HEK293 (cell line): ENCODE data around the gene PLAGL1.

Experiments used
- CTCF ChIA-PET: fragments of 350-600 bp; formaldehyde crosslinking; extraction: SDS; loops from one replicate; lab custom pipeline; 2021; ENCODE audit warnings: antibody characterized with exemption; lab: Yijun Ruan, JAX
- POLR2A ChIA-PET: fragments of 300-600 bp; formaldehyde crosslinking; extraction: SDS; loops from one replicate; lab custom pipeline; 2020; ENCODE audit warnings: antibody characterized with exemption, inconsistent platforms; lab: Yijun Ruan, JAX
- H3K27ac ChIP-seq: fragments of 200-500 bp; sonication (Bioruptor generic); 2 replicates; pipeline ENCODE4 v1.5.1; 2014; ENCODE audit warnings: low read depth, low read length, control low read depth, inconsistent platforms; ENCODE audit errors: extremely low read depth
- H3K36me3 ChIP-seq, 2 experiments: fragments of 200-500 bp in 1 of 2; sonication (Bioruptor generic) in 1 of 2; 1 replicate in 1 of 2; 2 replicates in 1 of 2; pipeline ENCODE4 v1.5.1; 2014 to 2017; ENCODE audit warnings: inconsistent platforms in 2 of 2, low read length in 2 of 2; ENCODE audit not compliant: control insufficient read depth in 2 of 2, insufficient read depth in 1 of 2
- H3K4me1 ChIP-seq: fragments of 200-500 bp; sonication (Bioruptor generic); 2 replicates; pipeline ENCODE4 v1.5.1; 2014; ENCODE audit warnings: mild to moderate bottlenecking, low read length, inconsistent platforms; ENCODE audit not compliant: control insufficient read depth, insufficient read depth
- H3K4me3 ChIP-seq: 2 replicates; pipeline ENCODE4 v1.5.1; 2011; ENCODE audit warnings: low read depth, mild to moderate bottlenecking, control low read depth, low read length, moderate library complexity
- H3K9me3 ChIP-seq: fragments of 200-500 bp; sonication (Bioruptor generic); 2 replicates; pipeline ENCODE4 v1.5.1; 2014; ENCODE audit warnings: low read depth, low read length, inconsistent platforms; ENCODE audit not compliant: control insufficient read depth, insufficient read depth
- ATF2 ChIP-seq: fragments of 450-650 bp; formaldehyde crosslinking; IDR thresholded peaks from 2 replicates; pipeline ENCODE4 v1.5.1; 2016; ENCODE audit warnings: missing biosample characterization, missing genetic modification characterization, low read depth
- BCL6B ChIP-seq: fragments of 450-650 bp; formaldehyde crosslinking; IDR thresholded peaks from 2 replicates; pipeline ENCODE4 v1.5.1; 2017; ENCODE audit warnings: missing biosample characterization, missing genetic modification characterization
- EGR2 ChIP-seq: fragments of 450-650 bp; formaldehyde crosslinking; IDR thresholded peaks from 2 replicates; pipeline ENCODE4 v1.5.1; 2016; ENCODE audit warnings: low read depth, missing biosample characterization, missing genetic modification characterization
- GLIS2 ChIP-seq: fragments of 450-650 bp; formaldehyde crosslinking; IDR thresholded peaks from 2 replicates; pipeline ENCODE4 v1.5.1; 2016; ENCODE audit warnings: missing biosample characterization, missing genetic modification characterization
- KLF17 ChIP-seq: fragments of 450-650 bp; formaldehyde crosslinking; IDR thresholded peaks from 2 replicates; pipeline ENCODE4 v1.5.1; 2016; ENCODE audit warnings: missing biosample characterization, missing genetic modification characterization
- PRDM4 ChIP-seq: fragments of 450-650 bp; formaldehyde crosslinking; IDR thresholded peaks from 2 replicates; pipeline ENCODE4 v1.5.1; 2017; ENCODE audit warnings: missing biosample characterization, missing genetic modification characterization
- PRDM6 ChIP-seq: fragments of 450-650 bp; formaldehyde crosslinking; IDR thresholded peaks from 2 replicates; pipeline ENCODE4 v1.5.1; 2017; ENCODE audit warnings: missing biosample characterization, missing genetic modification characterization
- TCF7L2 ChIP-seq: IDR thresholded peaks from 2 replicates; pipeline ENCODE4 v1.6.1; 2011; ENCODE audit warnings: low read depth, mild to moderate bottlenecking, inconsistent platforms, low read length, moderate library complexity, borderline replicate concordance
- ZNF10 ChIP-seq: fragments of 450-650 bp; formaldehyde crosslinking; IDR thresholded peaks from 2 replicates; pipeline ENCODE4 v1.5.1; 2017; ENCODE audit warnings: missing biosample characterization, missing genetic modification characterization
- ZNF398 ChIP-seq: fragments of 450-650 bp; formaldehyde crosslinking; IDR thresholded peaks from 2 replicates; pipeline ENCODE4 v1.5.1; 2017; ENCODE audit warnings: missing biosample characterization, missing genetic modification characterization
- ZNF514 ChIP-seq: fragments of 450-650 bp; formaldehyde crosslinking; IDR thresholded peaks from 2 replicates; pipeline ENCODE4 v1.5.1; 2016; ENCODE audit warnings: missing biosample characterization, missing genetic modification characterization
- ZNF529 ChIP-seq: fragments of 450-650 bp; formaldehyde crosslinking; IDR thresholded peaks from 2 replicates; pipeline ENCODE4 v1.5.1; 2017; ENCODE audit warnings: missing genetic modification characterization, missing biosample characterization; ENCODE audit not compliant: insufficient replicate concordance
- ZNF530 ChIP-seq: fragments of 450-650 bp; formaldehyde crosslinking; IDR thresholded peaks from 2 replicates; pipeline ENCODE4 v1.5.1; 2016; ENCODE audit warnings: low read depth, missing biosample characterization, missing genetic modification characterization
- ZSCAN23 ChIP-seq: fragments of 450-650 bp; formaldehyde crosslinking; IDR thresholded peaks from 2 replicates; pipeline ENCODE4 v1.5.1; 2016; ENCODE audit warnings: missing biosample characterization, missing genetic modification characterization

The PLAGL1 gene

GRCh38 chr6:143973097-143973966 lies 34.7 kb downstream of the PLAGL1 start:
- Histone ChIP-seq H3K9me3 (no peaks in the 10 kb centered on the region), H3K4me1 (peaks cover 6% of the 10 kb centered on the region; the same call in 1 of the 2 replicates), H3K36me3 (no peaks in the 10 kb centered on the region), H3K4me3 (no peak overlapping the region), H3K27ac (no peak overlapping the region)
- ChIA-PET CTCF (interaction anchor here (0.6 to 1.1 kb wide), 3 partner anchors 32 to 270 kb away, joined by 3 to 4 read pairs (median 3); no protein-coding TSS in a partner anchor), POLR2A (no interaction called here)
- TF ChIP-seq EGR2 (tag by site-specific recombination) (no peak), PRDM4 (tag by site-specific recombination) (peak; percentile 82)

GRCh38 chr6:143971482-143972205 lies 36.4 kb downstream of the PLAGL1 start:
- no peaks in the 10 kb centered on the region for H3K9me3 ChIP-seq
- ChIA-PET POLR2A (no interaction called here), CTCF (interaction anchor here (0.6 to 2.6 kb wide), 3 partner anchors 29 to 42 kb away, joined by 3 to 12 read pairs (median 3); no protein-coding TSS in a partner anchor)
- no peak overlapping the region for H3K27ac ChIP-seq
- H3K4me1 ChIP-seq: peaks cover 6% of the 10 kb centered on the region; the same call in 1 of the 2 replicates
- peaks cover 0 to 6% of the 10 kb centered on the region in 2 experiments; a peak in 1 of 3 replicates for H3K36me3 ChIP-seq
- no peak overlapping the region for H3K4me3 ChIP-seq
- peak; percentile 49; the same call in 1 of the 2 replicates for TF ChIP-seq PRDM6 (tag by site-specific recombination)
- no peak for TF ChIP-seq GLIS2 (tag by site-specific recombination)
- peak; percentile 79 for TF ChIP-seq ATF2 (tag by site-specific recombination)
- no peak for TF ChIP-seq ZNF10 (tag by site-specific recombination)
- no peak for TF ChIP-seq ZNF530 (tag by site-specific recombination)

GRCh38 chr6:143970456-143971218 lies 37.4 kb downstream of the PLAGL1 start:
- CTCF ChIA-PET: interaction anchor here (0.6 to 2.6 kb wide), 5 partner anchors 13 to 43 kb away, joined by 3 to 12 read pairs (median 3); no protein-coding TSS in a partner anchor
- no peak overlapping the region for H3K27ac ChIP-seq
- no peak for TF ChIP-seq ZSCAN23
- no peak for TF ChIP-seq TCF7L2
- no peak for TF ChIP-seq BCL6B (tag by site-specific recombination)
- no peak for TF ChIP-seq ZNF398 (tag by site-specific recombination)
- TF ChIP-seq ZNF514 (tag by site-specific recombination): no peak
- no peak for TF ChIP-seq KLF17 (tag by site-specific recombination)
- TF ChIP-seq ZNF529: no peak
- H3K4me3 ChIP-seq: no peak overlapping the region
- H3K36me3 ChIP-seq: peaks cover 0 to 10% of the 10 kb centered on the region in 2 experiments; a peak in 1 of 3 replicates
- POLR2A ChIA-PET: no interaction called here
- no peaks in the 10 kb centered on the region for H3K9me3 ChIP-seq
- H3K4me1 ChIP-seq: peaks cover 6% of the 10 kb centered on the region; the same call in 1 of the 2 replicates
